ENCODE data around the gene TMEM38A.
A peak's percentile ranks its signal among the peaks of the same experiment; 100 is the strongest.
"Not testable (repeated sequence)": the region's sequence is repeated elsewhere in the genome, so short reads cannot be mapped to it uniquely, and the experiment has no call there.

The TMEM38A gene

DNA sequence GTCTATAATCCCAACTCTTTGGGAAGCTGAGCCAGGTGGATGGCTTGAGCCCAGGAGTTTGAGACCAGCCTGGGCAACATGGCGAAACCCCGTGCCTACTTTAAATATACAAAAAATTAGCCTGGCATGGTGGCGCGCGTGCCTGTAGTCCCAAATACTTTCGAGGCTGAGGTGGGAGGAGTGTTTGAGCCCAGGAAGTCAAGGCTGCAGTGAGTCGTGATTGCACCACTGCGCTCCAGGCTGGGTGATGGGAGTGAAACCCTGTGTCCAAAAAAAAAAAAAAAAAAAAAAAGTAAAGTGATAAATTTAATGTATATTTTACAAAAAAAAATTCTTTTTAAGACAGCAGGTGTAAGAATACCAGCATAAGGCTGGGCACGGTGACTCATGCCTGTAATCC is 17.6 kb downstream of the TMEM38A start:
- no peak for DNase-seq

DNA sequence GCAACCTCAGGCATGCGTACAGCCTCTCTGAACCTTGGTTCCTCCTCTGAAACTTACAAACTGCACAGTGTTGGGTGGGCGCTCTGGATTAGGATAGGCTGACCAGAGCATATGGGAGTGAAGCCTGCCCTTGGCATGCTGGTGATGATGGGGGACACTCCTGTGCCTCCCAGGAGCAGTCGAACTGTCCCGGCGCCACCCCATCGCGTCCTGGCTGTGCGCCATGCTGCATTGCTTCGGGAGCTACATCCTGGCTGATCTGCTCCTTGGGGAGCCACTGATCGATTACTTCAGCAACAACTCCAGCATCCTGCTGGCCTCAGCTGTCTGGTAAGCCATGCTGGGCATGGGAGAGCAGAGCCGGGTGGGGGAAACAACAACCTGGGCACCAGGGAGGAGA is 18.9 kb downstream of the TMEM38A start:
- DNase-seq = no peak

GRCh38 chr19:16682539-16682938 is 21.6 kb downstream of the TMEM38A start:
- DNase-seq = no peak

DNA sequence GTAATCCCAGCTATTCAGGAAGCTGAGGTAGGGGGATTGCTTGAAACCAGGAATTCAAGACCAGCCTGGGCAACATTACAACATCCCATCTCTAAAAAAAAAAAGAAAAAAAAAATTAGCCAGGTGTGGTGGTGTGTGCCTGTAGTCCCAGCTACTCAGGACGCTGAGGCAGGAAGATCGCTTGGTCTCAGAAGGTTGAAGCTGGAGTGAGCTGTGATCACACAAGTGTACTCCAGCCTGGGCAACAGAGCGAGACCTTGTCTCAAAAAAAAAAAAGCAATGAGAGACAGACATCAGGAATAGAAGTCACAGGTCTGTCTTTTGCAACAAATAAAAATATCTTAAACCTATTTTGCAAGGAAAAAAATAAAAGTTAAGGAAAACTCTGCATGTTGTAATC is 23.3 kb downstream of the TMEM38A start:
- no peak for DNase-seq

DNA sequence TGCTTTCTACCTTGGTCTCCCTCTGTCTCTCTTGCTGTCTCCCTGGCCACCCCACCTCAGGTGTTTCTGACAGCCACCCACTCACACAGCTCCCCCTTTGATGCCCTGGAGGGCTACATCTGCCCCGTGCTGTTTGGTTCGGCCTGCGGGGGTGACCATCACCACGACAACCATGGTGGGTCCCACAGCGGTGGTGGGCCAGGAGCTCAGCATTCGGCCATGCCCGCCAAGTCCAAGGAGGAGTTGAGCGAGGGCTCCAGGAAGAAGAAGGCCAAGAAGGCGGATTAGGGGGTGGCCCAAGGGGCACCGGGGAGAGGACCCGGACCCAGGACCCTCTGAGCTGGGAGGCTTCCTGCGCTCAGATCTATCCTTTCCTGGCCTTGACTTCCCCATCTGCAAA is 27.1 kb downstream of the TMEM38A start:
- no peak for DNase-seq

DNA sequence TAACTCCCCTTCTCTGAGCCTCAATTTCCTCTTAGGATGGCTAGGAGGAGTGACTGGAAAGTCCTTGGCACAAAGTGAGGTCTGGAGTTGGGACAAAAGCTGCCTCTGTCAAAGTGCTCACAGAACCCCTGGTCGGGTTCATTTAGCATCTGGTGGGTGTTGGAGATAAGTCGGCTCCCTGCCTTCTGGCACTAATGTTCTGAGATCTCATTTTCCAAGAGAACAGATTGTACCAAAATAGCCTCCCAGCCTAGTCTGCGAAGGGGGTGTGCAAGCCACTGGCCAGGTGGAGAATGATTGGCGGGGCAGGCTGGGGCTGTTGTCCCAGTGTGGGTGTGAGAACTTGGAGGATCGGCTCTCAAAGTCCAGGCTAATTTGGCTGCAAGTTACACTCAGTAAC is 38.0 kb downstream of the TMEM38A start:
- no peak for DNase-seq

DNA sequence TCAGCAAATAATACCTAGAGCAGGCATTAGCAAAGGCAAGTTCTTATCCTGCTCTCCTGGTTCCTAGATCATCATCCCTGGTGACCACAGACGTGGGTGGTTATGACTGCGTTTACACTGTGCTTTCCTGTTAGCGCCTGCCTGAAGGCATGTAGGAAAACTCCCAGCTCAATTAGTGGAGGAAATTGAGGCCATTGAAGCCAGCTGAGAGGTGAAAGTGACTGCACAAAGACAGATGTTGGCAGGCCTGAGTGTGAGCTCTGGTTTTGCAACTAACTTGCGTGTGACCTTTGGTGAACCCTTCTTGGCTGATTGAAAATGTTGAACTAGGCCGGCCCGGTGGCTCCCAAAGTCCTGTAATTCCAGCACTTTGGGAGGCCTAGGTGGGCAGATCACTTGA is 41.2 kb downstream of the TMEM38A start:
- no peak for DNase-seq

GRCh38 chr19:16703677-16704076 is 42.7 kb downstream of the TMEM38A start:
- DNase-seq = no peak

DNA sequence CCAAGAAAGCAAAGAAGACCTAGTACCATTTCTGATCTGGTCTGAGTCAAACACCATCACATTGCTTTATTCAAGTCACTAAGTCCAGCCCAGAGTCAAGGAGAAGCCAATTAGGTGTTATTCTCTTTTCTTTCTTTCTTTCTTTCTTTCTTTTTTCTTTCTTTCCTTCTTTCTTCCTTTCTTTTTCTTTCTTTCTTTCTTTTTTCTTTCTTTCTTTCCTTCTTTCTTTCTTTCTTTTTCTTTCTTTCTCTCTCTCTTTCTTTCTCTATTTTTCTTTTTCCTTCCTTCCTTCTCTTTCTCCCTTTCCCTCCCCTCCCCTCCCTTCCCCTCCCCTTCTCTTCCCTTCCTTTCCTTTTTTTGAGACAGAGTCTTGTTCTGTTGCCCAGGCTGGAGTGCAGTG is 49.9 kb downstream of the TMEM38A start:
- DNase-seq = not testable (repeated sequence)

GRCh38 chr19:16712295-16712694 is 51.4 kb downstream of the TMEM38A start:
- DNase-seq = not testable (repeated sequence)

DNA sequence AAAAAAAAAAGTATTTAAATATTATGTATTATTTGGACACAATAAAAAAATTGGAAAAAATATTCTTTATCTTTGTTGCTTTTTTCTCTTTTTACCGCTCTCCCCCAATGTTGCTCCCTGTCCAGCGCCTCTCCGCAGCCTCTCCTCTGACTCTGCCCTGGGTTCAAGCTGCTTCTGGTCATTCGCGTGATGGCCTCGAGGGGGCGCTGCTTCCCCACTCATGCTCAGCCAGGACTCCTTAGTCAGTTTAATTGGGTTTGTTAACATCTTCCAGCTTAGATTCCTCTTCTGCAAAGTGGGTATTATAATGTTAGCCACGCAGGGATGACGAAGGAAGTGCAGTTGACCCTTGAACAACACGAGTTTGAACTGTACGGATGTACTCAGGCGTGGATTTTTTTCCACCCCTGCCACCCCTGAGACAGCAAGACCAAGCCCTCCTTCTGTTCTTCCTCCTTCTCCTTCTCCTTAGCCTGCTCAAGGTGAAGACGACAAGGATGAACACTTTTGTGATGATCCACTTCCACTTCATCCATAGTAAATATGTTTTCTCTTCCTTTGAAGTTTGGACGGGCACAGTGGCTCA is 53.9 kb downstream of the TMEM38A start:
- no peak for DNase-seq

GRCh38 chr19:16715611-16716010 is 54.7 kb downstream of the TMEM38A start:
- no peak for DNase-seq

- DNase-seq = no peak
These were observed 60.1 kb downstream of the TMEM38A start for GRCh38 chr19:16721051-16721450.

DNA sequence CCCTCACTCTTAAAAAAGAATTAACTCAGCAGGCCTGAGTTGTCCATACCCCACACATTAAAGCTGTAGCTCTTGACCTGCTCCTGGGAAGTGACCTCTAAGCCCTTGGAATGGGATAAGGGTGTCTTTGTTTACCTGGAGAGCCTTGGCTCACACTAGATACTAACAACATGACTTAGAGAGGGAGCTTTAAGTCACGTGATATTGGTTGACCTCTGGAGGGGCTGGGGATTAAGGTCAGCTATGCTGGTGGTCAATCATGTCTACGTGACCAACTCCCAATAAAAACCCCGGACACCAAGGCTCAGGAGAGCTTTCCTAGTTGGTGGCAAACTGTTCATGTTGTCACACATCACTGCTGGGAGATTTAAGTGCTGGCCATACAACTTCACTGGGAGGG is 61.7 kb downstream of the TMEM38A start:
- DNase-seq = no peak

GRCh38 chr19:16726916-16727315 is 66.0 kb downstream of the TMEM38A start:
- peak; percentile 19 for DNase-seq

GRCh38 chr19:16735650-16736266 is 74.8 kb downstream of the TMEM38A start:
- not testable (repeated sequence) for DNase-seq

- DNase-seq = no peak
These were observed 75.8 kb downstream of the TMEM38A start for GRCh38 chr19:16736709-16737108.

DNA sequence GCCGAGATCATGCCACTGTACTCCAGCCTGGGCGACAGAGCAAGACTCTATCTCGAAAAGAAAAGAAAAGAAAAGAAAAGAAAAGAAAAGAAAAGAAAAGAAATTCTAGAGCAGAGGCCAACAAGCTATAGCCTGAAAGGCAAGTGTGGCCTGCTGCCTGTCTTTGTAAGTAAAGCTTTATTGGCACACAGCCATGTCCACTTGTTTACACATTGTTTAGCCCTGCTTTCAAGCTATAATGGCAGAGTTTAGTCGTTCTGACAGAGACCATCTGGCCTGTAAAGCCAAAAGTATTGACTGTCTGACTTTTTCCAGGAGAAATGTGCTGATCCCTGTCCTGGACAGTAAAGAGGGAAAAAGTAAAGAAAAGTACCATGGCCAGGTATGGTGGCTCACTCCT is 77.0 kb downstream of the TMEM38A start:
- no peak for DNase-seq

GRCh38 chr19:16739546-16739945 is 78.6 kb downstream of the TMEM38A start:
- DNase-seq = no peak
